Ectodermal cell (in vitro differentiated cells): ENCODE results near the gene EPHA8.

Experiments used
- H3K27ac ChIP-seq: 2 replicates; pipeline ENCODE4 v1.7.0; 2013; ENCODE audit warnings: mild to moderate bottlenecking, low read depth, low read length; ENCODE audit not compliant: insufficient read depth, poor library complexity, severe bottlenecking
- H3K27me3 ChIP-seq: 2 replicates; pipeline ENCODE4 v1.7.0; 2013; ENCODE audit warnings: mild to moderate bottlenecking, low read length; ENCODE audit not compliant: insufficient read depth, control insufficient read depth, poor library complexity, severe bottlenecking
- H3K36me3 ChIP-seq: one replicate; pipeline ENCODE4 v1.7.0; 2013; ENCODE audit warnings: low read length; ENCODE audit not compliant: control insufficient read depth, insufficient read depth
- H3K4me1 ChIP-seq: one replicate; pipeline ENCODE4 v1.7.0; 2013; ENCODE audit warnings: low read length; ENCODE audit not compliant: control insufficient read depth, insufficient read depth
- H3K4me3 ChIP-seq: 2 replicates; pipeline ENCODE4 v1.7.0; 2013; ENCODE audit warnings: low read depth, low read length, control low read depth; ENCODE audit not compliant: insufficient read depth
- H3K9me3 ChIP-seq: 2 replicates; pipeline ENCODE4 v1.7.0; 2013; ENCODE audit warnings: mild to moderate bottlenecking, low read length, moderate library complexity; ENCODE audit not compliant: control insufficient read depth
- WGBS, 2 experiments: methylation state at CpG; one replicate each; pipeline ENCODE4 v1.1.7; 2013; ENCODE audit warnings: missing lambda C conversion rate in 2 of 2; 5-methylcytosine and 5-hydroxymethylcytosine counted together

Gene EPHA8

DNA sequence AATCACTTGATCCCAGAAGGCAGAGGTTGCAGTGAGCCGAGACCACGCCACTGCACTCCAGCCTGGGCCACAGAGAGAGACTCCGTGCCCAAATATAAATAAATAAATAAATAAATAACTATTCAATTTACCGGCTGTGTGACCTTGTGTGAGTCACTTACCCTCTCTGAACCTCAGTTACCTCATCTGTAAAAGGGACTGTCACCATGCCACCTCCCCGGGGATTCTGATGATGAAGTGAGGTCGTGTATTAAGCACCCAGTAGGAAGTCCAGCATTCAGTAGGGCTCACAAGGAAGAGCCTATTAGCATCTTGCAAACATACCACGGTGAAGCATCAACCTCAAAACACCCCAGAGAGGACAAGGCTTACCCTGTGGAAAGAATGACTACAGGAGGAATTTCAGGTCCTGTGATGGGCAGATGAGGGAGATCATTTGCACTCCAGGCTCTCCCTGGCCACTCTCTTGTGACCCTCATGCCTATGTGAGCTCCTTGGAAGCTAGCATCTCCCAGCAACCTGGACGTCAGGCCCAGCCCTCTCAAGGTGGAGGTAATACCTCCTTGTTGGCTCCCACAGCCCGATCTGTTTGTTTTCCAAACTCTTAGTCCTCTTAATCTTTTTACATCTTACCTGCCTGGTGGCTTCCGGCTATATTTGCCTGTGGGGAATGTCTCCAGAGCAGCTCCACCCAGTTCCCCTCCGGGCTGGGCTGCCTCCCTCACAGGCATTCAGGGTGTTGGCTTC is 65.6 kb downstream of the EPHA8 start:
- H3K27me3 ChIP-seq = peaks cover 9% of the 10 kb centered on the region
- H3K4me1 ChIP-seq = peaks cover 17% of the 10 kb centered on the region
- WGBS, 2 experiments = 45 to 53% methylated on average over 9 to 10 of the region's 11 CpGs

DNA sequence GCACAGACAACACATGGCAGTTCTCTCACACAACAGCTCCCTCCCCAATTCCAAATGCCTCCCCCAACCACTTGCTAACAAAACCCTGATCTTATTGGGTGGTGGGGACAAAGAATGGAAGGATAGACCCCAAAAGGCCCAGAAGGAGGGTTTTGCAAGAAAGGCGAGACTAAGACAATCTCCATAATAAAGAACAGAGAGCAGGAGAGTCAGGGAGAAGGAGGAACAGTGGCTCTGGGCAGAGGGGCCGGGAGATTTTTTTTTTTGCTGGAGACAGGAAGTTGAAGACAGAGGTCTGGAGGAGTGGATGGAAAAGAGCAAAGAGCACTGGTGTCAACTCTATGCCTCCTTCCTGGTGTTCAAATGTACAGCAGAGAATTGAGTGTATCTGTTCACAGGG is 66.6 kb downstream of the EPHA8 start:
- Histone ChIP-seq H3K27me3 (peaks cover 9% of the 10 kb centered on the region), H3K4me3 (no peak overlapping the region)
- WGBS, 2 experiments = 4 to 9% methylated on average over 2 of the region's 2 CpGs

More for the DNA sequence above, 65.6 kb downstream of the EPHA8 start:
- Histone ChIP-seq H3K4me3 (no peak overlapping the region), H3K27ac (no peak overlapping the region), H3K9me3 (no peaks in the 10 kb centered on the region), H3K36me3 (no peaks in the 10 kb centered on the region)

DNA sequence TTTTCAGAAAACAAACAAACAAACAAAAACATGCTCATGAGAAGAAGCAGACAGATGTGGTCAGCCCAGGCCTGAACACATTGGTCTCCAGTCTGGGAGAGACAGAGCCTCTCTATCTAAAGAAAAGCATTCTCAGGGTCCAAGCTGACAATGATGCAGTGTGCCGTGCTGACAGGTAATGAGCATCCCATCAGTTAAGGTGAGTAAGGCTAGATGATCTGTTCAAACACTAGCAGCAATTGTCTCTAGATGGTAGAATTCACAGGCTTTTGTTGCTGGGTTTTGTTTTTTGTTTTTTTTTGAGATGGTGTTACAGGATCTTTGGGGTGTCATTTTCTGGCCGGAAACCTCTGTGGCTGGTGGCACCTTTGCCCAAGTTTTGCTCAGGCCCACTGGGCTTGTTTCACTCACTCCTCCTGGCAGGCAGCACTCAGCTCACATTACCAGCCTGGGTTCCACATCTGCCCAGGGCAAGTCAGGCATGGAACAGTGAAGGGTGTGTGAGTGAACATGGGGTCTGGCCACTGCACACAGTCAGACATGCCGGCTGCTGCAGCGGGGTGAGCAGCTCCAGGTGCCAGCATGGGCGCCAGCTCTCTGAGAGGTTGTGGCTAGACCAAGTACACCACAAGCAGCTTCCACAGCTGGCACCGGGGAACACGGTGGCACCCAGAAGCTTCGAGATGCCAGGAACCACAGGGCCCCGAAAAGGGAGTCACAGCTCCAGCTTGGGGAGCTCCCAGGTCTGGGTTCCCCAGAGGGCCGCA is 70.6 kb downstream of the EPHA8 start:
- WGBS, 2 experiments = 92 to 93% methylated on average over 10 of the region's 10 CpGs
- Histone ChIP-seq H3K27ac (no peak overlapping the region), H3K36me3 (no peaks in the 10 kb centered on the region), H3K4me1 (peaks cover 11% of the 10 kb centered on the region), H3K4me3 (no peak overlapping the region), H3K9me3 (no peaks in the 10 kb centered on the region), H3K27me3 (no peaks in the 10 kb centered on the region)

More for the DNA sequence above, 66.6 kb downstream of the EPHA8 start:
- no peak overlapping the region for H3K27ac ChIP-seq
- no peaks in the 10 kb centered on the region for H3K9me3 ChIP-seq
- no peaks in the 10 kb centered on the region for H3K36me3 ChIP-seq
- H3K4me1 ChIP-seq = peaks cover 17% of the 10 kb centered on the region

DNA sequence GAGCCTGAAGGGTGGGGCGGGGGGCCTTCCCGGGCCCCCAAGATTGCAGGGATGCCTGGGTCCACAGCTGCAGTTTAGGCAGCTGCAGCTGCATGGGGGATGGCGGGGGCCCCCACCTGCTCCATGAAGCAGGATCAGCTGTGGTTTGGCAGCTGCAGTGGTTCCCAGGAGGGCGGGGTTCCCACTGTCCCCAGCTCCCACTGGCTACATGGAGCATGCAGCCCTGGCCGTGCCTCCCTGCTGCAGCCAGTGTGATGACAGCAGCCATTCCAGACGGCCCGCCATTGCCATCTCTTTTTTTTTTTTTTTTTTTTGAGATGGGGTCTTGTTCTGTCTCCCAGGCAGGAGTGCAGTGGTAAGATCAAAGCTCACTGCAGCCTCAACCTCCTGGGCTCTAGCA is 72.1 kb downstream of the EPHA8 start:
- H3K4me3 ChIP-seq = no peak overlapping the region
- H3K27me3 ChIP-seq = no peaks in the 10 kb centered on the region
- WGBS, 2 experiments = 83 to 89% methylated on average over 7 of the region's 7 CpGs
- no peak overlapping the region for H3K27ac ChIP-seq
- no peaks in the 10 kb centered on the region for H3K9me3 ChIP-seq
- H3K4me1 ChIP-seq = peaks cover under 1% of the 10 kb centered on the region
- H3K36me3 ChIP-seq = no peaks in the 10 kb centered on the region

DNA sequence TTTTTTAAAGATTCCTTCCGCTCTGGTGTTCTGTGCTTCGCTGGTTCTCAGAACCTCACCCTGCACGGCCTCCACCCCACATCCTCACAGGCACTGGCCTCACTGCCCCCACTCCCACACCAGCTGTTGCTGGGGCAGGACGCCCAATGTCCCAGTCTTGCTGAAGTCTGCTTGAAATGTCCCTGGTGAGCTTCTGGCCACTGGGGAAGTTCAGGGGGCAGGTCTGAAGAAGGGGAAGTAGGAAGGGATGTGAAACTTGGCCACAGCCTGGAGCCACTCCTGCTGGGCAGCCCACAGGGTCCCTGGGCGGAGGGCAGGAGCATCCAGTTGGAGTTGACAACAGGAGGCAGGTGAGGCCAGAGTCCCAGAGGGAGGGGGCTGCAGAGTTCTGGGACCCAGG is 73.1 kb downstream of the EPHA8 start, which contains the start of gene C1QA:
Gene C1QA (plus strand): TSS at position 276 of the 400 bp plus-strand sequence. CDS start 989 bp downstream, outside the sequence.
- H3K9me3 ChIP-seq = no peaks in the 10 kb centered on the region
- WGBS, 2 experiments = 88 to 93% methylated on average over 5 of the region's 5 CpGs
- H3K36me3 ChIP-seq = no peaks in the 10 kb centered on the region
- no peak within 1 kb of the TSS for H3K27ac ChIP-seq
- H3K27me3 ChIP-seq = no peaks in the 10 kb centered on the region
- H3K4me1 ChIP-seq = no peaks in the 10 kb centered on the region
- no peak within 1 kb of the TSS for H3K4me3 ChIP-seq

DNA sequence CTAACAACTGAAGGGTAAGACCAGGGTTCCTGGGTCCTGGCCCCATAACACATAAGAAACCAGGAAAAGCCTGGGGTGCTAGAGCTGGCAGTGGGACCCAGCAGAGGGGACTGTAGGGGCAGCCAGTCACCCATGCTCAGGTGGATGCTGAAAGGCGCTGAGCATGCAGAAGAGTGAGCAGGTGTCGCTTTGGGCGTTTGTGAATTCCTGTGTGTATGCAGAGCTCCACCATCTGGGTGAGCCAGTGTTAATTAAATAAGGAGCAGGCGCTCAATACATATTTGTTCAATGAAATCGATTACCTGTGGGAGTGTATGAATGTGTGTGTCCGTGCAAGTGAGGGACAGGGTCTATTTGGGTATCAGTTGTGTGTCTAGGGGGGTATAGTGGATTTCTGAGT is 73.6 kb downstream of the EPHA8 start:
- Histone ChIP-seq H3K27me3 (no peaks in the 10 kb centered on the region), H3K4me1 (no peaks in the 10 kb centered on the region), H3K4me3 (no peak overlapping the region), H3K9me3 (no peaks in the 10 kb centered on the region), H3K36me3 (no peaks in the 10 kb centered on the region), H3K27ac (no peak overlapping the region)
- 89 to 90% methylated on average over 6 of the region's 6 CpGs for WGBS, 2 experiments

DNA sequence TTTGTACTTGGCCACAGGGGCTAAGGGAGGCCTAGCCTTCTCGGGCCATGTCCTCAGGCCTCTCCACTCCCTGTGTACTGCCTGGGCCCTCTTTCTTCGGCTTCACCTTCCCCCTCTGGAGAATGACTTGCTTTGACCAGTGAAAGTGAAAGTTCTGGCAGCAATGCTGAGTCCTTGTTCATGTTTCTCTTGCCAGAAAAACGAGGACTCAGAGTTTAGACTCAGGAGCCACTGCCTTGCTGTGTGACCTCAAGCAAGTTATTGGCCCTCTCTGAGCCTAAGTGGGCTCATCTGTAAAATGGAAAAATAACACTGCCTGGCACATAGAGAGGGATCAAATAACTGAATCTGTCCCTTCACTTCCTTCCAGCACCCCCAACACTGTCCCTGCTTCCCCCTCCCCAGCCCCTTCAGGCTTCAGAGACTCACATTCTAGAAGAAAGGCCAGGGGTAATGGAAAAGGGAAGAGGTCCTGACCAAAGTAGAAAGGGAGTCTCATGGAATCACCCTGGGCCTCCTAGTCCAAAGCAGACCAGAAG is 74.7 kb downstream of the EPHA8 start:
- H3K9me3 ChIP-seq = no peaks in the 10 kb centered on the region
- 79 to 83% methylated on average over 3 of the region's 3 CpGs for WGBS, 2 experiments
- no peak overlapping the region for H3K4me3 ChIP-seq
- no peaks in the 10 kb centered on the region for H3K27me3 ChIP-seq
- H3K36me3 ChIP-seq = no peaks in the 10 kb centered on the region
- no peak overlapping the region for H3K27ac ChIP-seq
- H3K4me1 ChIP-seq = no peaks in the 10 kb centered on the region

DNA sequence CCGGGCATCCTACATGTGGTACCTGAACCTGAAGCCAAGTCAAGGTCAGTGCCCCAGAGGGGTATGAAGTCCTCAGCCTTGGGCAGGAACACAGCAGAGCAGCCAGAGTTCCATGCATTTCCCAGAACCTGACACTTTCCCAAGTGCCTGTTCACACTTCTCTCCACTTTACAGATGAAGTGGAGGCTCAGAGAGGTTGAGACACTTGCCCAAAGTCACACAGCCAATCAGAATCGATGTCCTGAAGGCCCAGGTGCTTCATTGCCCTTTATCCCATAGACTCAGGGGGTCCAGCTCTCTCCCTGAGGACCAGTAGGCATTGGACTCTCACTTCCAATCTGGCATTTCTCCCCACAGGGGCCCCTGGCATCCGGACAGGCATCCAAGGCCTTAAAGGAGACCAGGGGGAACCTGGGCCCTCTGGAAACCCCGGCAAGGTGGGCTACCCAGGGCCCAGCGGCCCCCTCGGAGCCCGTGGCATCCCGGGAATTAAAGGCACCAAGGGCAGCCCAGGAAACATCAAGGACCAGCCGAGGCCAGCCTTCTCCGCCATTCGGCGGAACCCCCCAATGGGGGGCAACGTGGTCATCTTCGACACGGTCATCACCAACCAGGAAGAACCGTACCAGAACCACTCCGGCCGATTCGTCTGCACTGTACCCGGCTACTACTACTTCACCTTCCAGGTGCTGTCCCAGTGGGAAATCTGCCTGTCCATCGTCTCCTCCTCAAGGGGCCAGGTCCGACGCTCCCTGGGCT is 75.4 kb downstream of the EPHA8 start:
- no peaks in the 10 kb centered on the region for H3K4me1 ChIP-seq
- no peaks in the 10 kb centered on the region for H3K9me3 ChIP-seq
- WGBS, 2 experiments = 93% methylated on average over 23 of the region's 23 CpGs
- no peak overlapping the region for H3K4me3 ChIP-seq
- H3K27ac ChIP-seq = no peak overlapping the region
- H3K27me3 ChIP-seq = no peaks in the 10 kb centered on the region
- no peaks in the 10 kb centered on the region for H3K36me3 ChIP-seq

DNA sequence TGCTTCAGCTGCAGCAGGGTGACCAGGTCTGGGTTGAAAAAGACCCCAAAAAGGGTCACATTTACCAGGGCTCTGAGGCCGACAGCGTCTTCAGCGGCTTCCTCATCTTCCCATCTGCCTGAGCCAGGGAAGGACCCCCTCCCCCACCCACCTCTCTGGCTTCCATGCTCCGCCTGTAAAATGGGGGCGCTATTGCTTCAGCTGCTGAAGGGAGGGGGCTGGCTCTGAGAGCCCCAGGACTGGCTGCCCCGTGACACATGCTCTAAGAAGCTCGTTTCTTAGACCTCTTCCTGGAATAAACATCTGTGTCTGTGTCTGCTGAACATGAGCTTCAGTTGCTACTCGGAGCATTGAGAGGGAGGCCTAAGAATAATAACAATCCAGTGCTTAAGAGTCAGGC is 76.0 kb downstream of the EPHA8 start:
- Histone ChIP-seq H3K36me3 (no peaks in the 10 kb centered on the region), H3K4me3 (no peak overlapping the region), H3K4me1 (no peaks in the 10 kb centered on the region), H3K27ac (no peak overlapping the region), H3K27me3 (no peaks in the 10 kb centered on the region), H3K9me3 (no peaks in the 10 kb centered on the region)
- 41 to 42% methylated on average over 8 of the region's 8 CpGs for WGBS, 2 experiments

DNA sequence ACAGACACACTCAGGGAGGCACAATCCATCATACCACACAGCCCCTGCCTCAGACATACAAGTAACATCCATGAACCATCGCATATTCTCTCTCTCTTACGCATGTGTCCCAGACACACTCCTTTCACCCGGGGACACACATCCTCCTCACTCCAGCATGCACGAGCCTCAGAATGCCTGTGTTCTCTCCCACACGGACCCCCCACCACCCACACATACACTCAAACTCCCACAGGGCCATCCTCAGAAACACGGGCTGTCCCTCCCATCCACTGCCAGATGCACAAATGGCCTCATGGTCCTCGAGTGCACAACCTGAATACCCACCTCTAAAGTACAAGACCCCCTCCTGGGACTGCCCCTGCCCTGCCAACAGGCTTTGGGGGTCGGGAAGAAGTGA is 78.0 kb downstream of the EPHA8 start:
- H3K9me3 ChIP-seq = no peaks in the 10 kb centered on the region
- no peak overlapping the region for H3K4me3 ChIP-seq
- no peak overlapping the region for H3K27ac ChIP-seq
- no peaks in the 10 kb centered on the region for H3K4me1 ChIP-seq
- no peaks in the 10 kb centered on the region for H3K27me3 ChIP-seq
- WGBS, 2 experiments = 83 to 84% methylated on average over 8 of the region's 8 CpGs
- H3K36me3 ChIP-seq = no peaks in the 10 kb centered on the region
